ENCODE data around the gene HUWE1. TPM values are rescaled to one million over a fixed set of nuclear protein-coding genes. Genes with fewer than 3 reads are reported as not detected.
A peak's percentile ranks its signal among the peaks of the same experiment; 100 is the strongest.

Gene HUWE1
- total RNA-seq, 2 donors from 2014 or later = 505 to 553 TPM

- Mint-ChIP-seq H3K9me3 (no peaks in the 10 kb centered on the region), H3K27ac (no peak overlapping the region), H3K36me3 (peaks cover 8 to 54% of the 10 kb centered on the region in 2 donors)
- DNase-seq (ENCODE audit: low spot score in 2 of 2) (no peak), ATAC-seq (no peak)
Observed at GRCh38 chrX:53711436-53711835, 24.9 kb upstream of the HUWE1 start.

GRCh38 chrX:53704854-53705253, 18.3 kb upstream of the HUWE1 start:
- no peak for ATAC-seq
- Mint-ChIP-seq H3K36me3 (peaks cover 15 to 61% of the 10 kb centered on the region in 2 donors), H3K27ac (no peak overlapping the region), H3K9me3 (peaks cover 0 to 4% of the 10 kb centered on the region in 2 donors)
- DNase-seq (ENCODE audit: low spot score in 2 of 2) = no peak

- no peak for ATAC-seq
- DNase-seq (ENCODE audit: low spot score in 2 of 2) = no peak
- no peak overlapping the region for H3K27ac Mint-ChIP-seq
- peaks cover 0 to 4% of the 10 kb centered on the region in 2 donors for H3K9me3 Mint-ChIP-seq
- H3K36me3 Mint-ChIP-seq = peaks cover 19 to 56% of the 10 kb centered on the region in 2 donors
Observed at GRCh38 chrX:53704294-53704693, 17.8 kb upstream of the HUWE1 start.

GRCh38 chrX:53695946-53696549, 9.5 kb upstream of the HUWE1 start:
- no peak for ATAC-seq
- Mint-ChIP-seq H3K27ac (peak overlapping the region in 1 of 2 donors; percentile 68), H3K36me3 (peaks cover 8 to 13% of the 10 kb centered on the region in 2 donors), H3K9me3 (no peaks in the 10 kb centered on the region)
- DNase-seq (ENCODE audit: low spot score in 2 of 2) = no peak

- Mint-ChIP-seq H3K27ac (no peak overlapping the region), H3K9me3 (no peaks in the 10 kb centered on the region), H3K36me3 (peaks cover 2 to 6% of the 10 kb centered on the region in 2 donors)
- DNase-seq (ENCODE audit: low spot score in 2 of 2) (no peak), ATAC-seq (no peak)
Observed at GRCh38 chrX:53694642-53695041, 8.1 kb upstream of the HUWE1 start.

GRCh38 chrX:53688300-53688699, 1.8 kb upstream of the HUWE1 start:
- Mint-ChIP-seq H3K27ac (no peak overlapping the region), H3K36me3 (peaks cover 0 to 14% of the 10 kb centered on the region in 2 donors), H3K9me3 (no peaks in the 10 kb centered on the region)
- no peak for DNase-seq (ENCODE audit: low spot score in 2 of 2)
- no peak for ATAC-seq

- Mint-ChIP-seq H3K9me3 (no peaks in the 10 kb centered on the region), H3K36me3 (peaks cover 21 to 32% of the 10 kb centered on the region in 2 donors), H3K27ac (peak overlapping the region; percentile 94 to 98)
- DNase-seq (ENCODE audit: low spot score in 2 of 2) (no peak), ATAC-seq (no peak)
Observed at GRCh38 chrX:53685711-53686110, 808 bp downstream of the HUWE1 start.

- ATAC-seq (no peak), DNase-seq (ENCODE audit: low spot score in 2 of 2) (no peak)
- H3K36me3 Mint-ChIP-seq = peaks cover 32% of the 10 kb centered on the region in 2 donors
- H3K27ac Mint-ChIP-seq = peak overlapping the region; percentile 94 to 98
- no peaks in the 10 kb centered on the region for H3K9me3 Mint-ChIP-seq
Observed at GRCh38 chrX:53684415-53685192, 1.9 kb downstream of the HUWE1 start.

- no peaks in the 10 kb centered on the region for H3K9me3 Mint-ChIP-seq
- ATAC-seq = peak; percentile 77 to 81
- peak; percentile 80 to 94 for DNase-seq (ENCODE audit: low spot score in 2 of 2)
- H3K27ac Mint-ChIP-seq = peak overlapping the region; percentile 94 to 98
- peaks cover 32 to 34% of the 10 kb centered on the region in 2 donors for H3K36me3 Mint-ChIP-seq
Observed at GRCh38 chrX:53683556-53684414, 2.7 kb downstream of the HUWE1 start.

DNA sequence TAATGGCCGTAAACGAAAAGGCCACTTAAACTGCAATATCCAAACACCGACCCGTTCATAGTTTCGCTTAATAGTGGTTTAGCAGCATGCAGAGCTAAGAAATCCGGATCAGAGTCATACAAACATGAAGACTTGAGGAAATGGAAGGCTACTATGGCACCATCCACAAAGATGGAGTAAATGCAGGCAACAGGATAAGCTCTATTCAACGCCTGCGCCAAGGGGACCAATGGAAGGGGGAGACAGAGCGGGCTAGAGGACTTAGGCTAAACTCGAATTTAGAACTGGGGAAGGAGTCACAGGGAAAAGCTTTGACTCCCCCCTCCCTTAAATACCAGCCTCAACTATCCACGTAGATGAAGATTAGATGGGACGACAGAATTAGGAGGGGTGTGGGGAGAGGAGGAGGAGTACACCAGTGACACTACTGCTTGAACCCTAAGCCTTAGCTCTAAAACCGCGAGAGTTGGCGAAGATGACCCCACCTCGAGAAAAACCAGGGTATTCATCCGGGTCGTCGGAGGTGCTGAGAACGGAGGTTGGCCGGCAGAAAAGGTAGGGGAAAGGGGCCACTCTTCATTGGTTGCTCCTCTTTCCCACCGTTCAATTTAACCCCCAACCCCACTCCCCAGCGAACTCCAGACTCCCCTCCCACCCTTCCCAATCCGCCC, 3.5 kb downstream of the HUWE1 start:
- no peaks in the 10 kb centered on the region for H3K9me3 Mint-ChIP-seq
- peak overlapping the region; percentile 94 to 98 for H3K27ac Mint-ChIP-seq
- DNase-seq (ENCODE audit: low spot score in 2 of 2) (peak; percentile 30 to 52), ATAC-seq (peak in 1 of 2 donors; percentile 4)
- H3K36me3 Mint-ChIP-seq = peaks cover 32 to 34% of the 10 kb centered on the region in 2 donors

DNA sequence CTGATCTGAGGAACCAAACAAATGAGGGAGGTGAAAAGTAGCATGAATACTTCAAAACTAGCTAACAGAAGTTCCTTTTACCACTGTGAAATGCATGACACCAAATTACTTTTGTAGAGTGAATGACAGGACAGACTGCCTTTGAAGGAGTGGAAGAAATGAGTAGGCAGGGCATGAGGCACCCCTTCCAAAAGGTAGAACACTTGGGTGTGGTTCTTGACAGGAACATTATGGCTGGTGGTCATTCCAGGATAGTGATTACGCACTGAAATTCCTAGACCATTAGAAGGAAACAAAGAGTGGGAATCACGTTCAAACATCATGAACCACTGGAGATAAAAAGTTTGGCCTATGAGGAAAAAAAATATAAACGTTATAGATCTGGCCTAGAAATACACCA, 4.9 kb downstream of the HUWE1 start:
- no peaks in the 10 kb centered on the region for H3K9me3 Mint-ChIP-seq
- DNase-seq (ENCODE audit: low spot score in 2 of 2) = no peak
- H3K27ac Mint-ChIP-seq = peak overlapping the region; percentile 88 to 94
- ATAC-seq = no peak
- peaks cover 32 to 34% of the 10 kb centered on the region in 2 donors for H3K36me3 Mint-ChIP-seq

DNA sequence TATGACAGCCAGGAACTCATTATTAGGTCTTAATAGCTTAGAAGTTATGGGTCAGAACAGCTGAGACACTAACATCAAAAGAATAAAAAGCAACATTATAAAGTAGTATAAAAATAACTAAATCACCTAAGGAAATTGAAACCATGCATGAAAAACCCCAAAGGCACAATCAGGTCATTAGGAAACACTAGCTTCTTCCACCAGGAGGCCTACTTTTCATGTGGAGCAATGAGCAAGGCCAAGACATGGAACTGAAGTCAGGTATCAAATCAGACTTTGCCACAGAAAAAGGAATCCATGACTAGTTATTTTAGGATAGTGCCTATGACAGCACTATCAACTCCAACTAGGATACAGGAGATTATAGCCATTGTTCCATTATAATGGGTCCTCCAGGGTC, 7.9 kb downstream of the HUWE1 start:
- no peaks in the 10 kb centered on the region for H3K9me3 Mint-ChIP-seq
- DNase-seq (ENCODE audit: low spot score in 2 of 2) (no peak), ATAC-seq (no peak)
- peak overlapping the region in 1 of 2 donors; percentile 74 for H3K27ac Mint-ChIP-seq
- peaks cover 19 to 38% of the 10 kb centered on the region in 2 donors for H3K36me3 Mint-ChIP-seq

DNA sequence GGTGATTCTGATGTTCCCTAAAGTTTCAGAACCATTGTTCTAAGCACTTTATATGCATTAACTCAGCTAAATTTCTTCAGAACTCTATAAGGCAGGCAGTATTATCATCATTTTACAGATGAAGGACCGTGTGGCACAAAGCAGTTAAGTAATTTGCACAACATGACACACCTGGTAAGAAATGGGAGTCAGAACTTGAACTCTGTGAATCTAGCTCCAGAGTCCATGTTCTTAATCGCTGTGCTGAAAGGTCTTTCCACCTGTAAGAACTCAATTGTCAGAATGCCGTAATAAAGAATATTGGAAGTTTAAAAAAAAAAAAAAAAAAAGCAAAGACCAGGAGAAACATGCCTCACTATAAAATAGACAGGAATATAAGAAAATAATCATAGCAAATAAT, 9.2 kb downstream of the HUWE1 start:
- Mint-ChIP-seq H3K27ac (peak overlapping the region in 1 of 2 donors; percentile 77), H3K9me3 (no peaks in the 10 kb centered on the region), H3K36me3 (peaks cover 10 to 30% of the 10 kb centered on the region in 2 donors)
- ATAC-seq (no peak), DNase-seq (ENCODE audit: low spot score in 2 of 2) (no peak)

GRCh38 chrX:53674581-53674980, 11.9 kb downstream of the HUWE1 start:
- Mint-ChIP-seq H3K9me3 (no peaks in the 10 kb centered on the region), H3K27ac (no peak overlapping the region), H3K36me3 (peaks cover 0 to 6% of the 10 kb centered on the region in 2 donors)
- DNase-seq (ENCODE audit: low spot score in 2 of 2) (no peak), ATAC-seq (no peak)

GRCh38 chrX:53669258-53669657, 17.3 kb downstream of the HUWE1 start:
- H3K9me3 Mint-ChIP-seq = no peaks in the 10 kb centered on the region
- no peak for ATAC-seq
- no peak overlapping the region for H3K27ac Mint-ChIP-seq
- peaks cover 0 to 5% of the 10 kb centered on the region in 2 donors for H3K36me3 Mint-ChIP-seq
- DNase-seq (ENCODE audit: low spot score in 2 of 2) = no peak

DNA sequence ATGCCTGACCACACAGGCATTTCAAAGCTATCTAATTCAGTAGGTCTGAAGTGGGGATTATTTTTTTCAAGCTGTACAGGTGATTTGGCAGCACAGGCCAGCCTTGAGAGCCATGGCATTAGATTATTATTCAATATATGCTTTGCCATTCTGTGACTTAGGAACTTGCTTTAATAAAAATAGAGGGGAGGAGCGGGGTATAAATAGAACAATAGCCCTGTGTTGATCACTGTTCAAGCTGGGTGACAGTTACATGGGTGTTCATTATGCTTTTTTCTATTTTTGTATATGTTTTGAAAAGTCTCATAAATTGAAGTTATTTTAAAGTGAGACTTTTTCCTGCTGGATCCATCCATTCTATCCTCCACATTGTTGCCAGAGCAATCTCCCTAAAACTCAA, 20.3 kb downstream of the HUWE1 start:
- no peak for ATAC-seq
- Mint-ChIP-seq H3K36me3 (peaks cover 9 to 29% of the 10 kb centered on the region in 2 donors), H3K27ac (no peak overlapping the region), H3K9me3 (no peaks in the 10 kb centered on the region)
- no peak for DNase-seq (ENCODE audit: low spot score in 2 of 2)

Data from activated naive CD4-positive, alpha-beta T cell treated with anti-CD3 and anti-CD28 coated beads, Interleukin-2, amount 50 U/mL, for 72 hours (primary cell).